Measurements from ENCODE around the gene DGCR6.

DNA sequence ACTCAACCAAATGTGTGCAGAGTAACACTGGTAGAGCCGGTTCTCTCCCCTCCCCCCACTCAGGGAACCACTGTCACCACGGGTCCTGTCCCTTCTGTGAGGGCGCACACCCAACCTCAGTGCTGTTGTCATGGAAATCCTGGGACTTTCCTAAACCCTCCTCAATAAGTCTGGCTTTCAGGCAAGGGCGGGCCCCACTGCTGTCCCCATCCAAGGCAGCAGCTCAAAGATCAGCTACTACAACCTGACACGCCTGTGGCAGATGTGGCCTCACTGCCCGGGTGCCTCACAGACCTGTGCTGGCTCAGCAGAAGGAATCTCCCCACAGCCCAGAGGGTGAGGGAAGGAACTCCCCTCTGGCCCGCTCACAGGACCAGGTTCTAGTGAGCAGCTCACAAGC lies 27.8 kb downstream of the DGCR6 start:
- TF ChIP-seq, protein P1, sequence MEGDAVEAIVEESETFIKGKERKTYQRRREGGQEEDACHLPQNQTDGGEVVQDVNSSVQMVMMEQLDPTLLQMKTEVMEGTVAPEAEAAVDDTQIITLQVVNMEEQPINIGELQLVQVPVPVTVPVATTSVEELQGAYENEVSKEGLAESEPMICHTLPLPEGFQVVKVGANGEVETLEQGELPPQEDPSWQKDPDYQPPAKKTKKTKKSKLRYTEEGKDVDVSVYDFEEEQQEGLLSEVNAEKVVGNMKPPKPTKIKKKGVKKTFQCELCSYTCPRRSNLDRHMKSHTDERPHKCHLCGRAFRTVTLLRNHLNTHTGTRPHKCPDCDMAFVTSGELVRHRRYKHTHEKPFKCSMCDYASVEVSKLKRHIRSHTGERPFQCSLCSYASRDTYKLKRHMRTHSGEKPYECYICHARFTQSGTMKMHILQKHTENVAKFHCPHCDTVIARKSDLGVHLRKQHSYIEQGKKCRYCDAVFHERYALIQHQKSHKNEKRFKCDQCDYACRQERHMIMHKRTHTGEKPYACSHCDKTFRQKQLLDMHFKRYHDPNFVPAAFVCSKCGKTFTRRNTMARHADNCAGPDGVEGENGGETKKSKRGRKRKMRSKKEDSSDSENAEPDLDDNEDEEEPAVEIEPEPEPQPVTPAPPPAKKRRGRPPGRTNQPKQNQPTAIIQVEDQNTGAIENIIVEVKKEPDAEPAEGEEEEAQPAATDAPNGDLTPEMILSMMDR (conservative IDR thresholded peaks at IDR 0.05; ENCODE audit: low read length): no peak
- TF ChIP-seq EZH2phosphoT487 (IDR thresholded peaks at IDR 0.05; ENCODE audit: borderline replicate concordance, low read depth, low read length): no peak
